HepG2 (cell line): Measurements from ENCODE around the gene MSRB3. TPM values are rescaled to one million over a fixed set of nuclear protein-coding genes. Genes with fewer than 3 reads are reported as not detected.

Experiments used
- BORCS8-MEF2B ChIP-seq: sonication (generic); formaldehyde crosslinking; IDR thresholded peaks from 2 replicates; pipeline ENCODE4 v1.8.0; 2022; ENCODE audit warnings: mild to moderate bottlenecking, missing genetic modification reagents
- CHCHD3 ChIP-seq: sonication (generic); formaldehyde crosslinking; IDR thresholded peaks from 2 replicates; pipeline ENCODE4 v1.8.0; 2022; ENCODE audit warnings: mild to moderate bottlenecking, missing genetic modification reagents, moderate library complexity
- GTF2F1 ChIP-seq: fragments of 150-350 bp; IDR thresholded peaks from 2 replicates; pipeline ENCODE4 v1.6.1; 2014; ENCODE audit warnings: low read length
- HINFP ChIP-seq: sonication (generic); formaldehyde crosslinking; IDR thresholded peaks from 2 replicates; pipeline ENCODE4 v1.4.0; 2020; ENCODE audit warnings: low read depth, mild to moderate bottlenecking, missing genetic modification reagents
- HOXA7 ChIP-seq: sonication (generic); formaldehyde crosslinking; IDR thresholded peaks from 2 replicates; pipeline ENCODE4 v1.8.1; 2022; ENCODE audit warnings: mild to moderate bottlenecking, missing genetic modification reagents, moderate library complexity
- KLF11 ChIP-seq: IDR thresholded peaks from 2 replicates; pipeline ENCODE4 v1.6.1; 2016; ENCODE audit warnings: missing compliant biosample characterization
- NFIC ChIP-seq: IDR thresholded peaks from 2 replicates; pipeline ENCODE4 v1.6.1; 2012; ENCODE audit warnings: mild to moderate bottlenecking, low read length, inconsistent platforms
- NFRKB ChIP-seq: fragments of 450-650 bp; IDR thresholded peaks from 2 replicates; pipeline ENCODE4 v1.6.1; 2017
- PHF21A ChIP-seq: sonication (generic); formaldehyde crosslinking; IDR thresholded peaks from 2 replicates; pipeline ENCODE4 v1.5.0; 2020; ENCODE audit warnings: mild to moderate bottlenecking, missing genetic modification reagents
- SRSF1 ChIP-seq: fragments of 200-400 bp; formaldehyde crosslinking; optimal IDR thresholded peaks from 2 replicates; pipeline ENCODE3; 2017; ENCODE audit warnings: mild to moderate bottlenecking, low read depth, low read length, moderate library complexity
- TP53 ChIP-seq: sonication (generic); formaldehyde crosslinking; conservative IDR thresholded peaks from 2 replicates; pipeline ENCODE4 v1.4.0; 2020; ENCODE audit warnings: missing genetic modification reagents
- ZFP37 ChIP-seq: sonication (generic); formaldehyde crosslinking; IDR thresholded peaks from 2 replicates; pipeline ENCODE4 v1.4.0; 2020; ENCODE audit warnings: missing genetic modification reagents, borderline replicate concordance
- ZFP82 ChIP-seq: sonication (generic); formaldehyde crosslinking; IDR thresholded peaks from 2 replicates; pipeline ENCODE4 v1.5.1; 2020; ENCODE audit warnings: mild to moderate bottlenecking, missing genetic modification reagents, borderline replicate concordance
- ZNF230 ChIP-seq: sonication (generic); formaldehyde crosslinking; IDR thresholded peaks from 2 replicates; pipeline ENCODE4 v1.4.0; 2020; ENCODE audit warnings: mild to moderate bottlenecking, missing genetic modification reagents
- ZNF557 ChIP-seq: sonication (generic); formaldehyde crosslinking; IDR thresholded peaks from 2 replicates; pipeline ENCODE4 v1.4.0; 2020; ENCODE audit warnings: missing genetic modification reagents
- ZSCAN20 ChIP-seq: sonication (generic); formaldehyde crosslinking; IDR thresholded peaks from 2 replicates; pipeline ENCODE4 v1.4.0; 2020; ENCODE audit warnings: missing genetic modification reagents, mild to moderate bottlenecking, borderline replicate concordance
- polyA plus RNA-seq, 8 experiments: library from polyadenylated mRNA; depleted of rRNA in 3 of 8; stranded (reverse) in 7 of 8; unstranded in 1 of 8; fragments of >200 nt; fragmentation: Illumina TruSeq in 4 of 8; extraction: Trizol in 4 of 8; gene quantifications; 2 replicates each; pipeline versions ENCODE4 v1.2.1 to v1.2.3, GENCODE V29; 2011 to 2016; ENCODE audit warnings: low read depth in 4 of 8, missing spikeins in 1 of 8, mixed read lengths in 1 of 8; ENCODE audit not compliant: insufficient read depth in 1 of 8
- total RNA-seq, 5 experiments: library from RNA; depleted of rRNA; stranded (reverse); fragments of >200 nt; fragmentation: Illumina TruSeq; extraction: Trizol; gene quantifications; 2 replicates each; pipeline ENCODE4 v1.2.3, GENCODE V29; 2016; ENCODE audit warnings: low read depth in 1 of 5
- TF ChIP-seq, protein P1 (sequence below): sonication (generic); formaldehyde crosslinking; conservative IDR thresholded peaks from 2 replicates; pipeline ENCODE4 v1.4.0; 2020; ENCODE audit warnings: missing genetic modification reagents
- TF ChIP-seq, protein P2 (sequence below): IDR thresholded peaks from 2 replicates; pipeline ENCODE4 v1.6.1; 2016; ENCODE audit warnings: mild to moderate bottlenecking, missing biosample characterization, missing genetic modification reagents
- TF ChIP-seq, protein P3 (sequence below): sonication (generic); formaldehyde crosslinking; IDR thresholded peaks from 2 replicates; pipeline ENCODE4 v1.4.0; 2020; ENCODE audit warnings: missing genetic modification reagents
- TF ChIP-seq, protein P4 (sequence below): sonication (generic); formaldehyde crosslinking; IDR thresholded peaks from 2 replicates; pipeline ENCODE4 v1.5.0; 2020; ENCODE audit warnings: mild to moderate bottlenecking, missing genetic modification reagents
- TF ChIP-seq, protein P5 (sequence below): sonication (generic); formaldehyde crosslinking; IDR thresholded peaks from 2 replicates; pipeline ENCODE4 v1.4.0; 2020; ENCODE audit warnings: mild to moderate bottlenecking, missing genetic modification reagents

Gene MSRB3
- total and polyA plus RNA-seq, 2 of the 13 experiments (the other 11 are each of a cell fraction or from before 2014, with no cell fraction given), result 1.5 to 1.9 TPM

DNA sequence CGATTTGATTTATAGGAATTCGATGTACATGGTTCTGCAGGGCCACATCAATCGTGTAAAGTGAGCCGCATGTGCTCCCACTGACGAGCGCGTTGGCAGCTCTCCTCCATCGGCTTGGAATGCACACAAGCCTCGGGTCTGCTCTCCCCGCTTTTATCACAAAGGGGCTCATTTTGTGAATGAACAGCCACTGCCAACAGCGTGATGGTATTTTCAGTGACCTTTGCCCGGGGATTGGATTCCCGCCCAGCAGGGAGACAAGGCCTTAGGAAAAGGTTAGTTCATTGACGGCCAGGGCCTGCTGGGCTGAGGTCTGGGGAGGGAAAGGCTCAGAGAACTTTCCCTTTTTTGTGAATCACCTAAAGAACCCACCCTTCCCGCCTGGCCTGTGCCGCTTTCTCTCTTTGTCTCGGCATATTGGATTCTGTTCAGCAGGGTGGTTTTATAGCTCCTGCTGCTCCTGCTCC lies 232.1 kb downstream of the MSRB3 start (continued):
- TF ChIP-seq, protein P1, sequence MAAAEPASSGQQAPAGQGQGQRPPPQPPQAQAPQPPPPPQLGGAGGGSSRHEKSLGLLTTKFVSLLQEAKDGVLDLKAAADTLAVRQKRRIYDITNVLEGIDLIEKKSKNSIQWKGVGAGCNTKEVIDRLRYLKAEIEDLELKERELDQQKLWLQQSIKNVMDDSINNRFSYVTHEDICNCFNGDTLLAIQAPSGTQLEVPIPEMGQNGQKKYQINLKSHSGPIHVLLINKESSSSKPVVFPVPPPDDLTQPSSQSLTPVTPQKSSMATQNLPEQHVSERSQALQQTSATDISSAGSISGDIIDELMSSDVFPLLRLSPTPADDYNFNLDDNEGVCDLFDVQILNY, result peak; percentile 56; the same call in 1 of the 2 replicates
- TF ChIP-seq, protein P2, sequence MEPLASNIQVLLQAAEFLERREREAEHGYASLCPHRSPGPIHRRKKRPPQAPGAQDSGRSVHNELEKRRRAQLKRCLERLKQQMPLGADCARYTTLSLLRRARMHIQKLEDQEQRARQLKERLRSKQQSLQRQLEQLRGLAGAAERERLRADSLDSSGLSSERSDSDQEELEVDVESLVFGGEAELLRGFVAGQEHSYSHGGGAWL (CRISPR knock-in tag), result no peak
- 0 out of 2 replicates have a peak, but pooled peaks have one; percentile 35 for TF ChIP-seq ZNF557 (CRISPR knock-in tag)
- TF ChIP-seq ZFP37, result 0 out of 2 replicates have a peak, but pooled peaks have one; percentile 37
- TF ChIP-seq TP53 (CRISPR knock-in tag), result peak; percentile 57; the same call in 1 of the 2 replicates
- 0 out of 2 replicates have a peak, but pooled peaks have one; percentile 43 for TF ChIP-seq NFIC
- no peak for TF ChIP-seq SRSF1
- TF ChIP-seq, protein P3, sequence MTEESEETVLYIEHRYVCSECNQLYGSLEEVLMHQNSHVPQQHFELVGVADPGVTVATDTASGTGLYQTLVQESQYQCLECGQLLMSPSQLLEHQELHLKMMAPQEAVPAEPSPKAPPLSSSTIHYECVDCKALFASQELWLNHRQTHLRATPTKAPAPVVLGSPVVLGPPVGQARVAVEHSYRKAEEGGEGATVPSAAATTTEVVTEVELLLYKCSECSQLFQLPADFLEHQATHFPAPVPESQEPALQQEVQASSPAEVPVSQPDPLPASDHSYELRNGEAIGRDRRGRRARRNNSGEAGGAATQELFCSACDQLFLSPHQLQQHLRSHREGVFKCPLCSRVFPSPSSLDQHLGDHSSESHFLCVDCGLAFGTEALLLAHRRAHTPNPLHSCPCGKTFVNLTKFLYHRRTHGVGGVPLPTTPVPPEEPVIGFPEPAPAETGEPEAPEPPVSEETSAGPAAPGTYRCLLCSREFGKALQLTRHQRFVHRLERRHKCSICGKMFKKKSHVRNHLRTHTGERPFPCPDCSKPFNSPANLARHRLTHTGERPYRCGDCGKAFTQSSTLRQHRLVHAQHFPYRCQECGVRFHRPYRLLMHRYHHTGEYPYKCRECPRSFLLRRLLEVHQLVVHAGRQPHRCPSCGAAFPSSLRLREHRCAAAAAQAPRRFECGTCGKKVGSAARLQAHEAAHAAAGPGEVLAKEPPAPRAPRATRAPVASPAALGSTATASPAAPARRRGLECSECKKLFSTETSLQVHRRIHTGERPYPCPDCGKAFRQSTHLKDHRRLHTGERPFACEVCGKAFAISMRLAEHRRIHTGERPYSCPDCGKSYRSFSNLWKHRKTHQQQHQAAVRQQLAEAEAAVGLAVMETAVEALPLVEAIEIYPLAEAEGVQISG (CRISPR knock-in tag), result peak; percentile 57
- 0 out of 2 replicates have a peak, but pooled peaks have one; percentile 36 for TF ChIP-seq BORCS8-MEF2B (CRISPR knock-in tag)
- TF ChIP-seq HOXA7 (CRISPR knock-in tag), result no peak
- TF ChIP-seq NFRKB, result no peak
- no peak for TF ChIP-seq ZNF230
- TF ChIP-seq HINFP, result no peak
- TF ChIP-seq, protein P4, sequence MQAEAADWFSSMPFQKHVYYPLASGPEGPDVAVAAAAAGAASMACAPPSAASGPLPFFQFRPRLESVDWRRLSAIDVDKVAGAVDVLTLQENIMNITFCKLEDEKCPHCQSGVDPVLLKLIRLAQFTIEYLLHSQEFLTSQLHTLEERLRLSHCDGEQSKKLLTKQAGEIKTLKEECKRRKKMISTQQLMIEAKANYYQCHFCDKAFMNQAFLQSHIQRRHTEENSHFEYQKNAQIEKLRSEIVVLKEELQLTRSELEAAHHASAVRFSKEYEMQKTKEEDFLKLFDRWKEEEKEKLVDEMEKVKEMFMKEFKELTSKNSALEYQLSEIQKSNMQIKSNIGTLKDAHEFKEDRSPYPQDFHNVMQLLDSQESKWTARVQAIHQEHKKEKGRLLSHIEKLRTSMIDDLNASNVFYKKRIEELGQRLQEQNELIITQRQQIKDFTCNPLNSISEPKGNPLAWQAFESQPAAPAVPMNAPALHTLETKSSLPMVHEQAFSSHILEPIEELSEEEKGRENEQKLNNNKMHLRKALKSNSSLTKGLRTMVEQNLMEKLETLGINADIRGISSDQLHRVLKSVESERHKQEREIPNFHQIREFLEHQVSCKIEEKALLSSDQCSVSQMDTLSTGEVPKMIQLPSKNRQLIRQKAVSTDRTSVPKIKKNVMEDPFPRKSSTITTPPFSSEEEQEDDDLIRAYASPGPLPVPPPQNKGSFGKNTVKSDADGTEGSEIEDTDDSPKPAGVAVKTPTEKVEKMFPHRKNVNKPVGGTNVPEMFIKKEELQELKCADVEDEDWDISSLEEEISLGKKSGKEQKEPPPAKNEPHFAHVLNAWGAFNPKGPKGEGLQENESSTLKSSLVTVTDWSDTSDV (CRISPR knock-in tag), result no peak
- TF ChIP-seq CHCHD3 (CRISPR knock-in tag), result no peak
- TF ChIP-seq PHF21A, result peak; percentile 50
- TF ChIP-seq ZFP82 (CRISPR knock-in tag), result no peak
- 0 out of 2 replicates have a peak, but pooled peaks have one; percentile 34 for TF ChIP-seq KLF11 (CRISPR knock-in tag)
- no peak for TF ChIP-seq GTF2F1
- 0 out of 2 replicates have a peak, but pooled peaks have one; percentile 50 for TF ChIP-seq ZSCAN20 (CRISPR knock-in tag)
- TF ChIP-seq, protein P5, sequence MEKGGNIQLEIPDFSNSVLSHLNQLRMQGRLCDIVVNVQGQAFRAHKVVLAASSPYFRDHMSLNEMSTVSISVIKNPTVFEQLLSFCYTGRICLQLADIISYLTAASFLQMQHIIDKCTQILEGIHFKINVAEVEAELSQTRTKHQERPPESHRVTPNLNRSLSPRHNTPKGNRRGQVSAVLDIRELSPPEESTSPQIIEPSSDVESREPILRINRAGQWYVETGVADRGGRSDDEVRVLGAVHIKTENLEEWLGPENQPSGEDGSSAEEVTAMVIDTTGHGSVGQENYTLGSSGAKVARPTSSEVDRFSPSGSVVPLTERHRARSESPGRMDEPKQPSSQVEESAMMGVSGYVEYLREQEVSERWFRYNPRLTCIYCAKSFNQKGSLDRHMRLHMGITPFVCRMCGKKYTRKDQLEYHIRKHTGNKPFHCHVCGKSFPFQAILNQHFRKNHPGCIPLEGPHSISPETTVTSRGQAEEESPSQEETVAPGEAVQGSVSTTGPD (CRISPR knock-in tag), result no peak
